HuH-7.5 (cell line): ENCODE results near the gene TNKS2.

ENCODE experiments used
- DNase-seq: peaks from one replicate; pipeline ENCODE4 v3.0.0; 2011; ENCODE audit warnings: low spot score

TNKS2 gene

GRCh38 chr10:91908337-91909116 lies 110.3 kb downstream of the TNKS2 start:
- DNase-seq = peak; percentile 71

GRCh38 chr10:91909117-91909677 lies 111.0 kb downstream of the TNKS2 start, which contains the start of gene FGFBP3:
FGFBP3 (minus strand) TSS chr10:91909486; CDS start chr10:91908969, 517 bp downstream.
- DNase-seq = peak; percentile 34

- no peak for DNase-seq
Measured at GRCh38 chr10:91910467-91910866, 112.2 kb downstream of the TNKS2 start.
